T-helper 1 cell treated with Interleukin-12 subunit alpha and Interleukin-12 subunit beta and Interleukin-4 antibody, amounts not matched to agents 30 ng/mL and 1 ng/mL, for 36 hours (primary cell): Measurements from ENCODE around the gene CYSLTR2. TPM values are rescaled to one million over a fixed set of nuclear protein-coding genes. Genes with fewer than 3 reads are reported as not detected.
"Not testable (repeated sequence)": the region's sequence is repeated elsewhere in the genome, so short reads cannot be mapped to it uniquely, and the experiment has no call there.

Source experiments
- intact Hi-C: fragments of 100-400 bp; cut with micrococcal nuclease; formaldehyde crosslinking; loops from one replicate; pipeline ENCODE4 v1.15.1; 2024
- total RNA-seq: library from RNA; stranded (reverse); gene quantifications from 2 replicates; pipeline ENCODE4 v1.2.3, GENCODE V29; 2022

Gene CYSLTR2
- total RNA-seq, 1 donor from 2014 or later = 1.8 TPM

DNA sequence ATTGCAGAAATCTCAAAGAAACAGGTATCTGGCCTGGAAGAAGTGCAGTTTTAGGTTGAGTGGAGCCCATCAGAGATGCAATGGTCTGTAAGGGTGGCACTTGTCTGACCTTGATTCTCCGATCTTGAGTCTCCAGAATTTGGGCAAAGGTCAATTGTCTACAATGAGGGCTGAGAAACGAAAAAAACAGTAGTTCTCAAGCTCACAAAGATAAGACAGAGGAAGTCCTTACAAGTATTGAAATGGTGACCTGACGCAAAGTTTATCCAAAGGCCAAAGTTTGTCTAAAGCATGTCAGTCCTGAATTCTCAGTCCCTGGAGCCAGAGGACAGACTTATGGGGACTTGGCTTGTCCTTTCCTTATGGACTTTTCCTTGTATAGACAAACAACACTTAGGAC, 40.3 kb downstream of the CYSLTR2 start:
- intact Hi-C loops = no loop called here

DNA sequence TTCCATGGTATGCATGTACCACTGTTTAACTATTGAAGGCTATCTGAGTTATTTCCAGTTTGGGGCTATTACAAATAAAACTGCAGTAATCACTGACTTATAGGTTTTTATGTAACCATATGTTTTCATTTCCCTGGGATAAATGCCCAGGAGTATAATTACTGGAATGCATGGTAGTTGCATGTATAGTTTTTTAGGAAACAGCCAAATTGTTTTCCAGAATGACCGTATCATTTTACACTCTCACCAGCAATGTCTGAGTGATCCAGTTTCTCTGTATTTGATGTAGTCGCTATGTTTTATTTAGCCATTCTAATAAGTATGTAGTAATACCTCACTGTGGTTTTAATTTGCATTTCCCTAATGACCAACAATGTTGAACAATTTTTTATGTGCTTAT, 42.0 kb downstream of the CYSLTR2 start:
- intact Hi-C loops = no loop called here

DNA sequence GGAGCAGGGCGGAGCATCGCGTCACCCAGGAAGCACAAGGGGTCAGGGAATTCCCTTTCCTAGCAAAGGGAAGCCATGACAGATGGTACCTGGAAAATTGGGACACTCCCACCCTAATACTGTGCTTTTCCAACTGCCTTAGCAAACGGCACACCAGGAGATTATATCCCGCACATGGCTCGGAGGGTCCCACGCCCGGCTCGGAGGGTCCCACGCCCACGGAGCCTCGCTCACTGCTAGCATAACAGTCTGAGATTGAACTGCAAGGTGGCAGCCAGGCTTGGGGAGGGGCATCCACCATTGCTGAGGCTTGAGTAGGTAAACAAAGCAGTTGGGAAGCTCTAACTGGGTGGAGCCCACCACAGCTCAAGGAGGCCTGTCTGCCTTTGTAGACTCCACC, 42.9 kb downstream of the CYSLTR2 start:
- intact Hi-C loops = not testable (repeated sequence)

DNA sequence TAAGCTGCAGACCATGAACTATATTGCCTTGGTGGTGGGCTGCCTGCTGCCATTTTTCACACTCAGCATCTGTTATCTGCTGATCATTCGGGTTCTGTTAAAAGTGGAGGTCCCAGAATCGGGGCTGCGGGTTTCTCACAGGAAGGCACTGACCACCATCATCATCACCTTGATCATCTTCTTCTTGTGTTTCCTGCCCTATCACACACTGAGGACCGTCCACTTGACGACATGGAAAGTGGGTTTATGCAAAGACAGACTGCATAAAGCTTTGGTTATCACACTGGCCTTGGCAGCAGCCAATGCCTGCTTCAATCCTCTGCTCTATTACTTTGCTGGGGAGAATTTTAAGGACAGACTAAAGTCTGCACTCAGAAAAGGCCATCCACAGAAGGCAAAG, 53.7 kb downstream of the CYSLTR2 start:
- intact Hi-C loops = no loop called here

DNA sequence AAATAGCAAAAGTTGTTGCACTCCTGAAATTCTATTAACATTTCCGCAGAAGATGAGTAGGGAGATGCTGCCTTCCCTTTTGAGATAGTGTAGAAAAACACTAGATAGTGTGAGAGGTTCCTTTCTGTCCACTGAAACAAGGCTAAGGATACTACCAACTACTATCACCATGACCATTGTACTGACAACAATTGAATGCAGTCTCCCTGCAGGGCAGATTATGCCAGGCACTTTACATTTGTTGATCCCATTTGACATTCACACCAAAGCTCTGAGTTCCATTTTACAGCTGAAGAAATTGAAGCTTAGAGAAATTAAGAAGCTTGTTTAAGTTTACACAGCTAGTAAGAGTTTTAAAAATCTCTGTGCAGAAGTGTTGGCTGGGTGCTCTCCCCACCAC, 55.0 kb downstream of the CYSLTR2 start:
- intact Hi-C loops = no loop called here

GRCh38 chr13:48709213-48709612, 55.5 kb downstream of the CYSLTR2 start:
- intact Hi-C loops = no loop called here

GRCh38 chr13:48710160-48710559, 56.4 kb downstream of the CYSLTR2 start:
- intact Hi-C loops = no loop called here

- intact Hi-C loops = no loop called here
Observed at GRCh38 chr13:48712141-48712540, 58.4 kb downstream of the CYSLTR2 start.

DNA sequence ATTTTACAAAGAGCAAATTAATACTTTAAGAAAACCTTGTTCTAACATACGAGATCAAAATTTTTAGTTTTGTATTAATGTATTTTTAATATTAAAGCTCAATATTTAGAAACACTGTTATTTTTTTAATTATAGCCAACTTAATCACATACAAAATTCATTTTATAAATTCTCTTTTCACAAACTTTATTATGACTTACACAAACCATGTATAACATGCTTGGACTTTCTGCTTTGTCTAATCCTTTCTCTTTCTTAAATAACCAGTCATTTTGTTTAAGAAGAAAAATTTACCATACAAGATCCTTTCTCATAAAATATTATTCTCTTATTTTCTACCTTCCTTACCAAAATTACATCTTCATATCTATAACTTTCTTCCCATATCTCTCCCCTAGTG, 62.2 kb downstream of the CYSLTR2 start:
- intact Hi-C loops = no loop called here

- intact Hi-C loops = no loop called here
Observed at GRCh38 chr13:48720621-48721020, 66.9 kb downstream of the CYSLTR2 start.

DNA sequence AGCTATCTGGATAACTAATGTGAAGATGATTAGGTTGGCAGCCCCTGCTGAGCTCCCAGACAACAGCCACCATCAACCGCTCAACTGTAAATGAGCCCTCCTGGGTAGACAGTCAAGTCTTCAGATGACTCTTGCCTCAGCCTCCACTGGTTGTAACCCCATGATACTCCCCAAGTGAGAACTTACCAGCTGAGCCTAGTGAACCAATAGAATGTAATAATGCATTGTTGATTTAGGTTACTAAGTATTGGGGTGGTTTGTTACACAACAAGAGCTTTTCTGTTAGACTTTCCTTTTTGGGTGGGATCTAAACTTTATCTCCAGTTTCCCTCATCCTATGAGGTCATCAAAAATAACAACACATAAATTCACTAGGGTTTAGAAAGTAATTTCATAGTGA, 69.4 kb downstream of the CYSLTR2 start:
- intact Hi-C loops = no loop called here

GRCh38 chr13:48725271-48725670, 71.5 kb downstream of the CYSLTR2 start:
- intact Hi-C loops = no loop called here

DNA sequence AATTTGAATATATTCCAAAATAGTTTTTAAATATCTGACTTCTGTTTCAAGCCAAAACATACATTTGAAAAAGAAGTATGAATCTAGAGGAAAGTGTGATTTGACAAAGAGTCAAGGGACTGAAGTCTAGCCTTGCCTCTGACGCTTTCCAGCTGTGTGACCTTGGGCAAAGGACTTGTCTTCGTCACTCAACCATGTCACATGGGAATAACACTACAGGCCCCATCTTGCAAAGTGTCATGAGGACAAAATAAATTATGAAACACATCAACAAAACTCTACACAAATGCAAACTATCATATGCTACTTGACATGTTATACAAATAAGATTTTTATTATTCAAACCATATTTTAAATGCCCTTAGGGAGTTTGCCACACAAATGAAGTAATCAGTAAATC, 73.0 kb downstream of the CYSLTR2 start:
- intact Hi-C loops = no loop called here

GRCh38 chr13:48727241-48728011, 73.7 kb downstream of the CYSLTR2 start:
- intact Hi-C loops = no loop called here

- intact Hi-C loops = no loop called here
Observed at GRCh38 chr13:48728226-48728625, 74.5 kb downstream of the CYSLTR2 start.

GRCh38 chr13:48728876-48729275, 75.1 kb downstream of the CYSLTR2 start:
- intact Hi-C loops = no loop called here

- intact Hi-C loops = no loop called here
Observed at GRCh38 chr13:48729856-48730255, 76.1 kb downstream of the CYSLTR2 start.

DNA sequence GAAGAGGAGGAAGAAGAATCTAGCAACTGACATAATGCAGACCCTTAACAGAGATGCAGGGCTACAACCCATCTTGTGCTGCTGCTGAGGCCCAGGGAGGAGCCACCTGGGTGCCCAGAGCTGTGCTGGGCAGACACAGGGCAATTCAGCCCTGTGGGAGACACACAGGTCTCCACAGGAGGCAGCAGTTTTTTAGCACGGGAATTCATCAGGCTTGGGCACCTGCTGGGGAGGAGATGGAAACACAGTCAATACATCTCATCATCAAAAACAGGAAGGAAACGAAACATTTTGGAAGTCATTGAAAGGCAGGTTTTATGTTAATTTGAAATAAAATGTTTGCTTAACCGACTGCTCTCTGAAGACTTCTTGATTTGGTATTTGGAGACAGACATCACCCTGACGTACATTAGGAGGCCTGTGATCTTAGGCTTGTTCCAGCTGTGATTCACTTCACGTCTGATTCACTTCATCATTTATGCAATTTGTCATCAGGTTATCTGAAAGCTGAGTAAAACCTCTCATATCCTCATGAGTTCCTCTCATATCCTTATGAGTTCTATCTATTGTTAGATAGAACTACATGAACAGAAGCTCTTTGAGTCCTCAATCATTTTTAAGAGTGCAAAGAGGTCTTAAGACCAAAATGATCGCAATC, 77.4 kb downstream of the CYSLTR2 start:
- intact Hi-C loops = no loop called here

DNA sequence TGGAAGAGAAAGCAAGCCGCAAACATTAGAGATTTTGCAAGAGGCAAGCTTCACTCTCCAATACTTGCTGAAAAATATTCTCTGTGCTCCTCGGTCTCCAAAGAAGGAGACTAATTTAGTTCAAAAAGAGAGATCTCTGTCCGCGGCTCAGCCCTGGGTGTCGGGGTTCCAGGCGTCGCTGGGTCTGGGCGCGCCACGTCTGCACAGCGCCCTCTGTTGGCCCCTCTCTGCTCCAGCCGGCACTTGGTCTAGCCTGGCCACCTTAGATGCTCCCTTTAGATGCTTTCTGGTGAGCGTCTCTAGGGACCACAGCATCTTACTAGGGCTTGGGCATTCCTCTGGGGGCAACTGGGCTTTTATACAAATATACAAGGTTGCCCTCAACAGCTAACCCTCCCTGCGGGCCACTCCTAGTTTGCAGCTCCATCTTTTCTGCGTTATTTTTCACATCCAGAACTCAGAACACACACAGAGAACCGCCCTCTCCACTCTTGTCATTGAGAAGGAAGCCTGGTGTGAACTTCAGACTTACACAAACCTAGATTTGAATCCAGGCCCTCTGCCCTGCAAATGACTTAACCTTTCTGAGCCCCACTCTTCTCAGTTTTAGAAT, 78.3 kb downstream of the CYSLTR2 start:
- intact Hi-C loops = loop anchor here (1.0 kb wide), 4 partner anchors 37 to 429 kb away; partner anchors contain the start of gene RB1

GRCh38 chr13:48733739-48734335, 80.1 kb downstream of the CYSLTR2 start:
- intact Hi-C loops = no loop called here

DNA sequence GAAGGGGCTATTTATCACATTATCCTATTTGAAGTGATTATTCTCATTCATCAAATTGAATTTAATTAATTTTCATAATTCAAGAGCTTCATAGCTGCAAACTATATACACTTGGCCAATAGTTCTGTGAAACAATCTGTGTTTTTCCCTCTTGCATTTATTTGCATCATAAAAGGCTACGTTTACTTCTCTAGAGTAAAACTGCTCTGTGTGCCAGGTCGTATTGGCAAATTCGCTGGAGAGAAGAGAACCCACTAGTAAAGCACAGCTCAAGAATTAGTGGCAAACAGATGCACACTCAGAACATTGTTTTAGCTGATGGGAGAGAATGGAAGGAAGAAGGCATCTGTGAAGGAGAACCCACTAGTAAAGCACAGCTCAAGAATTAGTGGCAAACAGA, 81.8 kb downstream of the CYSLTR2 start:
- intact Hi-C loops = no loop called here

GRCh38 chr13:48737689-48738088, 84.0 kb downstream of the CYSLTR2 start:
- intact Hi-C loops = no loop called here
